K562 (cell line): ENCODE measurements around the gene ITPRIP. TPM values are rescaled to one million over a fixed set of nuclear protein-coding genes. Genes with fewer than 3 reads are reported as not detected.
A peak's percentile ranks its signal among the peaks of the same experiment; 100 is the strongest.

Experiments
- ARHGAP35 ChIP-seq: fragments of 450-650 bp; IDR thresholded peaks from 2 replicates; pipeline ENCODE4 v1.6.1; 2018; ENCODE audit not compliant: partially characterized antibody
- ARID2 ChIP-seq: fragments of 450-650 bp; IDR thresholded peaks from 2 replicates; pipeline ENCODE4 v1.6.1; 2017; ENCODE audit warnings: antibody characterized with exemption, mild to moderate bottlenecking
- BRD9 ChIP-seq: fragments of 450-650 bp; IDR thresholded peaks from 2 replicates; pipeline ENCODE4 v1.6.1; 2018; ENCODE audit warnings: low read depth; ENCODE audit not compliant: partially characterized antibody
- C11orf30 ChIP-seq: fragments of 450-650 bp; IDR thresholded peaks from 2 replicates; pipeline ENCODE4 v1.6.1; 2016; ENCODE audit warnings: low read depth, mild to moderate bottlenecking
- CC2D1A ChIP-seq: fragments of 450-650 bp; IDR thresholded peaks from 2 replicates; pipeline ENCODE4 v1.6.1; 2017; ENCODE audit warnings: mild to moderate bottlenecking
- DEAF1 ChIP-seq: fragments of 450-650 bp; formaldehyde crosslinking; IDR thresholded peaks from 2 replicates; pipeline ENCODE4 v1.4.0; 2020; ENCODE audit warnings: mild to moderate bottlenecking, moderate library complexity
- GATAD2A ChIP-seq: fragments of 450-650 bp; IDR thresholded peaks from 2 replicates; pipeline ENCODE4 v1.6.1; 2017
- HNRNPLL ChIP-seq: fragments of 200-400 bp; formaldehyde crosslinking; IDR thresholded peaks from 2 replicates; pipeline ENCODE4 v1.6.1; 2017; ENCODE audit warnings: low read length, low read depth, mild to moderate bottlenecking; ENCODE audit not compliant: poor library complexity, severe bottlenecking
- JUND ChIP-seq, 2 experiments: IDR thresholded peaks; 2 replicates in 1 of 2; 3 replicates in 1 of 2; pipeline ENCODE4 v1.6.1; 2011; ENCODE audit warnings: borderline replicate concordance in 2 of 2, low read depth in 2 of 2, low read length in 2 of 2, improper control_type of control experiment in 1 of 2, missing biosample characterization in 1 of 2, missing genetic modification characterization in 1 of 2, missing genetic modification reagents in 1 of 2
- MEF2A ChIP-seq: IDR thresholded peaks from 2 replicates; pipeline ENCODE4 v1.6.1; 2011; ENCODE audit warnings: low read depth, mild to moderate bottlenecking, low read length, moderate library complexity; ENCODE audit not compliant: control insufficient read depth
- NFIX ChIP-seq: fragments of 250-450 bp; sonication (Bioruptor Pico); IDR thresholded peaks from 2 replicates; pipeline ENCODE4 v1.4.0; 2020; ENCODE audit warnings: low read depth, mild to moderate bottlenecking, moderate library complexity
- NR4A1 ChIP-seq, 2 experiments: fragments of 250-450 bp in 1 of 2; fragments of 450-650 bp in 1 of 2; sonication (Bioruptor Pico) in 1 of 2; IDR thresholded peaks; 2 replicates each; pipeline versions ENCODE4 v1.4.0 to v1.6.1; 2016 to 2020; ENCODE audit warnings: mild to moderate bottlenecking in 2 of 2, missing compliant biosample characterization in 1 of 2, missing genetic modification characterization in 1 of 2, moderate library complexity in 1 of 2
- POLR2AphosphoS2 ChIP-seq: IDR thresholded peaks from 2 replicates; pipeline ENCODE4 v1.6.1; 2012; ENCODE audit warnings: low read length, improper control_type of control experiment
- TFAM ChIP-seq: fragments of 250-450 bp; sonication (Bioruptor Pico); conservative IDR thresholded peaks from 2 replicates; pipeline ENCODE4 v1.5.0; 2021; ENCODE audit warnings: mild to moderate bottlenecking, moderate library complexity
- THRA ChIP-seq: fragments of 450-650 bp; IDR thresholded peaks from 2 replicates; pipeline ENCODE4 v1.6.1; 2017; ENCODE audit warnings: mild to moderate bottlenecking, moderate library complexity
- ZBED1 ChIP-seq: IDR thresholded peaks from 2 replicates; pipeline ENCODE4 v1.6.1; 2014
- ZC3H8 ChIP-seq: fragments of 450-650 bp; IDR thresholded peaks from 2 replicates; pipeline ENCODE4 v1.6.1; 2017
- ZNF639 ChIP-seq, 2 experiments: fragments of 200-800 bp in 1 of 2; sonication (Bioruptor generic) in 1 of 2; sonication (generic) in 1 of 2; formaldehyde crosslinking in 1 of 2; IDR thresholded peaks in 1 of 2; conservative IDR thresholded peaks in 1 of 2; 2 replicates each; pipeline versions ENCODE4 v1.5.0 to v1.6.1; 2016 to 2020; ENCODE audit warnings: missing compliant biosample characterization in 1 of 2, missing genetic modification characterization in 1 of 2, missing genetic modification reagents in 1 of 2
- polyA plus RNA-seq, 8 experiments: library from polyadenylated mRNA; depleted of rRNA in 4 of 8; stranded (reverse) in 5 of 8; unstranded in 3 of 8; fragments of >200 nt; fragmentation: Nextera tagmentation in 2 of 8; fragmentation: Illumina TruSeq in 1 of 8; extraction: Ambion mirVana in 2 of 8; extraction: Trizol in 1 of 8; gene quantifications; 2 replicates each; pipeline versions ENCODE4 v1.2.1 to v1.2.3, GENCODE V29; 2011 to 2014; ENCODE audit warnings: inconsistent platforms in 1 of 8, missing spikeins in 1 of 8
- total RNA-seq, 7 experiments: library from RNA; depleted of rRNA in 6 of 7; stranded (reverse); fragments of >200 nt in 6 of 7; fragmentation: Illumina TruSeq in 2 of 7; extraction: Trizol in 2 of 7; gene quantifications; 2 replicates each; pipeline versions ENCODE4 v1.2.1 to v1.2.3, GENCODE V29; 2011 to 2021; ENCODE audit warnings: low replicate concordance in 1 of 7
- TF ChIP-seq, protein P1 (sequence below): IDR thresholded peaks from 2 replicates; pipeline ENCODE4 v1.6.1; 2016; ENCODE audit warnings: missing genetic modification characterization, missing compliant biosample characterization
- TF ChIP-seq, protein P2 (sequence below): sonication (generic); formaldehyde crosslinking; IDR thresholded peaks from 2 replicates; pipeline ENCODE4 v1.8.0; 2022; ENCODE audit warnings: missing genetic modification reagents, mild to moderate bottlenecking, borderline replicate concordance

ITPRIP gene
- total and polyA plus RNA-seq, 9 of the 15 experiments (the other 6 are each of a cell fraction or from before 2014, with no cell fraction given) = 4.4 to 28.5 (median 10.9) TPM

GRCh38 chr10:104350127-104350635 is 11.9 kb upstream of the ITPRIP start (continued):
- TF ChIP-seq, protein P1, sequence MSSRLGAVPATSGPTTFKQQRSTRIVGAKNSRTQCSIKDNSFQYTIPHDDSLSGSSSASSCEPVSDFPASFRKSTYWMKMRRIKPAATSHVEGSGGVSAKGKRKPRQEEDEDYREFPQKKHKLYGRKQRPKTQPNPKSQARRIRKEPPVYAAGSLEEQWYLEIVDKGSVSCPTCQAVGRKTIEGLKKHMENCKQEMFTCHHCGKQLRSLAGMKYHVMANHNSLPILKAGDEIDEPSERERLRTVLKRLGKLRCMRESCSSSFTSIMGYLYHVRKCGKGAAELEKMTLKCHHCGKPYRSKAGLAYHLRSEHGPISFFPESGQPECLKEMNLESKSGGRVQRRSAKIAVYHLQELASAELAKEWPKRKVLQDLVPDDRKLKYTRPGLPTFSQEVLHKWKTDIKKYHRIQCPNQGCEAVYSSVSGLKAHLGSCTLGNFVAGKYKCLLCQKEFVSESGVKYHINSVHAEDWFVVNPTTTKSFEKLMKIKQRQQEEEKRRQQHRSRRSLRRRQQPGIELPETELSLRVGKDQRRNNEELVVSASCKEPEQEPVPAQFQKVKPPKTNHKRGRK (tag) = no peak
- no peak for TF ChIP-seq THRA
- TF ChIP-seq, protein P2, sequence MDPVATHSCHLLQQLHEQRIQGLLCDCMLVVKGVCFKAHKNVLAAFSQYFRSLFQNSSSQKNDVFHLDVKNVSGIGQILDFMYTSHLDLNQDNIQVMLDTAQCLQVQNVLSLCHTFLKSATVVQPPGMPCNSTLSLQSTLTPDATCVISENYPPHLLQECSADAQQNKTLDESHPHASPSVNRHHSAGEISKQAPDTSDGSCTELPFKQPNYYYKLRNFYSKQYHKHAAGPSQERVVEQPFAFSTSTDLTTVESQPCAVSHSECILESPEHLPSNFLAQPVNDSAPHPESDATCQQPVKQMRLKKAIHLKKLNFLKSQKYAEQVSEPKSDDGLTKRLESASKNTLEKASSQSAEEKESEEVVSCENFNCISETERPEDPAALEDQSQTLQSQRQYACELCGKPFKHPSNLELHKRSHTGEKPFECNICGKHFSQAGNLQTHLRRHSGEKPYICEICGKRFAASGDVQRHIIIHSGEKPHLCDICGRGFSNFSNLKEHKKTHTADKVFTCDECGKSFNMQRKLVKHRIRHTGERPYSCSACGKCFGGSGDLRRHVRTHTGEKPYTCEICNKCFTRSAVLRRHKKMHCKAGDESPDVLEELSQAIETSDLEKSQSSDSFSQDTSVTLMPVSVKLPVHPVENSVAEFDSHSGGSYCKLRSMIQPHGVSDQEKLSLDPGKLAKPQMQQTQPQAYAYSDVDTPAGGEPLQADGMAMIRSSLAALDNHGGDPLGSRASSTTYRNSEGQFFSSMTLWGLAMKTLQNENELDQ = no peak
- TF ChIP-seq JUND (IDR thresholded peaks at IDR 0.05; ENCODE audit: borderline replicate concordance, low read depth, low read length) = peak; percentile 33; the same call in 1 of the 2 replicates
- no peak for TF ChIP-seq JUND (tag; IDR thresholded peaks at IDR 0.05; ENCODE audit: borderline replicate concordance, low read depth, low read length)
- TF ChIP-seq HNRNPLL = no peak
- no peak for TF ChIP-seq ZC3H8
- TF ChIP-seq NR4A1 (CRISPR knock-in tag; IDR thresholded peaks at IDR 0.05) = no peak
- TF ChIP-seq NR4A1 (tag; IDR thresholded peaks at IDR 0.05) = no peak
- TF ChIP-seq ZNF639 (CRISPR knock-in tag; conservative IDR thresholded peaks at IDR 0.05 in 1 of 2, IDR thresholded peaks at IDR 0.05 in 1 of 2) = no peak
- peak; percentile 92 for TF ChIP-seq C11orf30
- peak; percentile 66 for TF ChIP-seq BRD9
- peak; percentile 46; the same call in 1 of the 2 replicates for TF ChIP-seq ARID2
- TF ChIP-seq TFAM (CRISPR knock-in tag) = no peak
- TF ChIP-seq NFIX (CRISPR knock-in tag) = no peak
- 0 out of 2 replicates have a peak, but pooled peaks have one; percentile 39 for TF ChIP-seq CC2D1A
- TF ChIP-seq DEAF1 (CRISPR knock-in tag) = peak; percentile 80
- TF ChIP-seq ZBED1 = no peak
- no peak for TF ChIP-seq POLR2AphosphoS2
- TF ChIP-seq MEF2A = peak; percentile 78; the same call in 1 of the 2 replicates
- no peak for TF ChIP-seq ARHGAP35
- TF ChIP-seq GATAD2A = no peak
